ENCODE results near the gene NUBP2.

Gene NUBP2

DNA sequence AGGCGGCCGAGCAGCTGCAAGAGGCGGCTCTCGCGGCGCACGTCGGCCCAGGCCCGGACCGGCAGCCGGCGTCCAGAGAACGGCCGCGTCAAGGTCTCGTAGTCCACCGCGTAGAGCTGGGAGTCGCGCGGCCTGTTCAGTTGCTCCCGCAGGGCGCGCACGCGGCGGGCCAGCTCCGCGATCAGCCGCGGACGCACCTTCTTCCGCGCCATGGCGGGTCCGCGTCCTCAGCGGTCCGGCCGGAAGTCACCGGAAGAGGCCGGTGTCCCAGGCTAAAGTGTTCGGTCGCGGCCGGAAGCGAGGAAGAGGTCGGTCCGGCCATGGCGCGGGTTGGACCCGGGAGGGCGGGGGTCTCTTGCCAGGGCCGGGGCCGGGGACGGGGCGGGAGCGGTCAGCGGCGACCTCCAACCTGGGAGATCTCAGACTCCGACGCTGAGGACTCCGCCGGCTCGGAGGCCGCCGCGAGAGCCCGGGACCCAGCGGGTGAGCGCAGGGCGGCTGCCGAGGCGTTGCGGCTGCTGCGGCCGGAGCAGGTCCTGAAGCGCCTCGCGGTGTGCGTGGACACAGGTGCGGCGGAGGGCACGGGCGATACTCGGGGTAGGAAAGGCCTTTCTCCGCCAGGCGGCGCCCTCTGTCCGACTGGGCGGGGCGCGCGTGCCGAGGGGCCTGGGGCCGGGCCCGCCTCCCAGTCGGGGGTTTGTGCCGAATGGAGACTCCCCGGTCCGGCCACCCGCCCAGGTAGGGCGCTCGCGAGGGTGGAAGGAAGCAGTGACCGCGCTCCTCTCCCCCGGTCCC is 9.7 kb upstream of the NUBP2 start, which contains the start of gene MRPS34:
MRPS34 (minus strand) TSS at position 227 of the 795 bp plus-strand sequence; CDS start at position 212, 15 bp downstream.
- DNase-seq = peak; percentile 93

DNA sequence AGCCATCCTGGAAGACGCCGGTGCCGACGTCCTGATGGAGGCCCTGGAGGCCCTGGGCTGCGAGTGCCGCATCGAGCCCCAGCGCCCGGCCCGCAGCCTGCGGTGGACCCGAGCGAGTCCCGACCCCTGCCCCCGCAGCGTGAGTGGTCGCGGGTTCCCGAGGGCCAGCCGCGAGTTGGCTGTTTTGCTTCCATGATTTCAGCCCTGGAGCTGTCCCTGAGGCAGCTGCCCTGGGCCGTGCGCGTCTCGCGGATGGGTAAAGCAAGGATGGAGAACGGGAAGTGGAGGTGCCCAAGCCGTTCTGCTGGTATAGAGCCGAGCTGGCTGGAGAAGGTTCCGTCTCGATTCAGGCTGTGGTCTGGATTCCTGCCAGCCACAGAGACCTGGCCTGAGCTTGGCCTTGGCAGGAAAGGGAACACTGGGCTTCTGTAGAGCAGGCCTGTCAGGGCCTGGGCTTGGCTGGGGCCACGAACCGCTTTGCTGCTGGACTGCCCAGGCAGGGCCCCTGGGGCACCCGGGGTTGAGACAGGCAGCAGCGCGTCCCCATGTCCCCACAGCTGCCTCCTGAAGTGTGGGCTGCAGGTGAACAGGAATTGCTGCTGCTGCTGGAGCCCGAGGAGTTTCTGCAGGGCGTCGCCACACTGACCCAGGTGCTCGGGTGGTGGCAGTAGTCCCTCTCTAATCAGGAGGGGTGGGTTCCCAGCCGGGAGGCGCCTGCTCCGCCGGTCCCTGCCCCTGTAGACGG is 8.9 kb upstream of the NUBP2 start:
- peak; percentile 61 for DNase-seq

DNA sequence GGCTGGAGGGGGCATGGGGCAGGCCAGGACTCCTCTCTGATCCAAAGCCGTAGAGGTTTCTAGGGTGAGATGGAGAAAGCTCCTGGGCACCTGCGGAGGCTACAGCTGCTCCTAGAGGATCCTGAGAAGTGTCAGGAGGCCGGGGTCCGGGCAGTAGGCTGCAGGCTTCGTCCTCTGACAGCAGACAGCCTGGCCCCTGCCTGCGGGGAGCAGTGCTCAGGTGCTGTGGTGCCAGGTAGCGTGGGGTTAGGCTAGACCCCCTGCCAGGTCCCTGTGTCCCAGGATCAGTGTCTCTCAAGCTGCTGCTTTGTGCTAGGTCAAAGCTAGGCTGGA is 8.3 kb upstream of the NUBP2 start:
- DNase-seq = no peak

DNA sequence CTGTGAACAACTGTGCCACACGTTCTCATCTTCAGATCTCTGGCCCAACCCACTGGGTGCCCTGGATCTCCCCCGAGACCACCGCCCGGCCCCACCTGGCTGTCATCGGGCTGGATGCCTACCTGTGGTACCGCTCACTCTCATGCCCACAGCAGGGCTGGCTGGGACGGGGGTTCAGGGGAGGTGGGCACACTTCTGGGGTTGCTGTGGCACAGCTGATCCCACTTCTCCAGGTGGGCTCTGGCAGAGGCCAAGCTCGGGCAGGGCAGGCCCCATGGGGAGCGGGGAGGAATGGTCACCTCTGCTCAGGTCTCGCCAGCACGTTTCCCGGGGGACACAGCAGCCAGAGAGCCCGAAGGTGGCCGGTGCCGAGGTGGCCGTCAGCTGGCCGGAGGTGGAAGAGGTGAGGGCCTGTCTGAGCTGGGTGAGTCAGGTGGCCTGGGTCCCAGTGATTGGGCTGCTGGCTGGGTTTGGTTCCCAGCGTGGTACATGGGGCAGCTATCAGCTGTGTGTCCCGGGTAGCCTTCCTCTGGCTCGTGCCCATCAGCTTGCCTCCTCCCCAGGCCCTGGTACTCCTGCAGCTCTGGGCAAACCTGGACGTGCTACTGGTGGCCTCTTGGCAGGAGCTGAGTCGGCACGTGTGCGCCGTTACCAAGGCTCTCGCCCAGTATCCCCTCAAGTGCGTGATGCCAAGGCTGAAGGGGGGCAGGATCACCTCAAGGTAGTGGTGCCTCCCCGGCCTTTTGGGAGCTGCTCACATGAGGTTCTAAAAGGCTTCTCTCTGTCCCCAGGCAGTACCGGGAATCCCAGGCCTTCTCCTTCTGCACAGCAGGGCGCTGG is 7.5 kb upstream of the NUBP2 start:
- no peak for DNase-seq

DNA sequence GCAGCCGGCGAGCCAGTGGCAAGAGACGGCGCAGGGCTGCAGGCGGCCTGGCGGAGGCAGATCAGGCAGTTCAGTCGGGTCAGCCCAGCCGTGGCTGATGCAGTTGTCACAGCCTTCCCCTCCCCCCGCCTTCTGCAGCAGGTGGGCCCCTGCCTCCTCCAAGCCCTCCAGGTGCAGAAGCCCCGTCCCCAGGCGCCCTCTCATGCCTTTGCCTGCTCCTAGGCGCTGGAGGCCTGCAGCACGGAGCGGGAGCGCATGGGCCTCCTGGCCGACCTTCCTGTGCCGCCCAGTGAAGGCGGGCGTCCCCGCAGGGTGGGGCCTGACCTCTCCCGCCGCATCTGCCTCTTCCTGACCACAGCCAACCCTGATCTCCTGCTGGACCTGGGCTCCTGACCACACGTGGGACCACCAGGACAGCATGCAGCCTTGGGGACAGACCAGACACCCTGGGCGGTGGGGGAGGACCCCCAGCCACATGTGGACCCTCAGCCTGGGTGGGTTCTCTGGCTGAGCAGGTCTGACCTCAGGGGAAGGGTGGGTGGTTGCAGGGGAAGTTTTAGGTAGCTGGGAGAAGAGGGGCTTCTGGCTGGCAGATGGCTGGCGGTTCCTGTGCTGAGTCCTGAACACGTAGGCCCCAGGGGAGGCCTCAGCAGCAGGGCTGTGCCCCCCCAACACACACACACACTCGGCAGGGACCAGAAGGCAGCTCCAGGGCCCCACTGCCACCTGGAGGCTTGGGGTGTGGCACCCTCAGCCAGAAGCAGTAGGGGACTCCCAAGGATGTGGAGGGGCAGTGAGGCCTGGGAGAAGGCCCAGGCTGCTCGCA is 6.7 kb upstream of the NUBP2 start:
- no peak for DNase-seq

DNA sequence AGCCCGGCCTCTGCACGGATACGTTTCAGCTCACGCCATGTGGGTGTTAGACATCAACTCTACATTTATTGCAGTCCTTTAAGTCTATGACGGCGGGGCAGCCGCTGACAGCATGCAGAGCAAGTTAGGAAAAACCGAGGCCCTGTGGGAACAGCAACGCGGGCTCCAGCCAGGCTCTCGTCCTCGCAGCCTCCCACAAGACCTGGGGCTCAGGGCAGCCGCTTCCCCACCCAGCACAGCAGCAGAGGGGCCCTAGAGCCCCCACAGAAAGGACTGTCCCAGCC is 6.1 kb upstream of the NUBP2 start:
- no peak for DNase-seq

DNA sequence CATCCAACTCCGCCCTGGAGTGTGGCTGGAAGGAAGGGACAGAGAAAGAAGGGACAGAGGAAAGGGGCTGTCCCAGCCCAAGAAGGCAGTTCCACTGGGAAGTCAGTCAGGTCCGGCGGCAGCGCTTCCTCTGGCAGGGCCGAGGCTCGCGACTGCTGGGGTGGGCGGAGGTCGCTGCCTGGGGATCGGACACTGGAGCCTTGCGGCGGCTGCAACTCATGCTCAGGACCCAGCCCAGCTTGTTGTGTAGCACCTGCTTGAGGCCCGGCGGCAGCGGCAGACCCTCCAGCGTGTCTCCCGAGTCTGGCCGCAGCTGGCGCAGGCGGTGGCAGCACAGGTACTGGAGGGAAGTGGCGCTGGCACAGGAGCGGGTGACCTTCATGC is 5.8 kb upstream of the NUBP2 start:
- DNase-seq = no peak

DNA sequence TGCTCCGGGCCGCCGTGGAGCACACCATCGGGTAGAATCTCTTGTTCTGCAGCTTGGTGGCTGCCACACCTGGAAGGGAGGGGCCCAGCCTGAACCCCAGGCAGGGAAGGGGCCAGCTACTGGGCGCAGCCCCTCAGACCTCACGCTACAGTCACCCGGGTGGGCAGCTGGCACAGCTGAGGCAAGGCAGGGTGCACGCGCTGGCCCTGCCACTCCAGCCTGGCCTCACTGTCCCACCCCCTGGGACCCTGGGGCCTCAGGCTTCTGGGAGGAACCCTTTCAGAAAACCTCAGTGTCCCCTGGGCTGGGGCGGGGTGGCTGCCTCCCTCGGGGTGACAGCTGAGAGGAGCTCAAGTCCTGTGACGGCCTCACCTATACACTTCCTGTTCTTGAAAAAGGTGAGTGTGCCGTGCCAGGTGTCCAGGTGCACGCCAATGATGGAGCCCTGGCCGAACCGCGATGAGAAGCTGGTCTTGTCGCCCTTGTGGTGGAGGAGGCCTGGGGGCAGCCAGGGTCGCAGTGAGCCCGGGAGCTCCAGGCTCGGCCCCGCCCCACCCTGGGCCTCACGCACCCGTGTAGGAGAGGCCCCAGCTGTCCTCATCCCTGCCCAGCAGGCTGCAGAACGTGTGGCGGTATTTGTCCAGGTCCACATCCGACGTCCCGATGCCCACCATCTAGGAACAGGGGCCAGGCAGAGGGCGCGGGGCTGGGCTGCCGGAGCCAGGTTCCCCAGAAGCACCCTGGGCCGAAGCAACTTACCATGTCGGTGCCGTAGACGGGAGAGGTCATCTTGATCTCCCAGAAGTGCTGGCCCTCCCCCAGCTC is 5.2 kb upstream of the NUBP2 start:
- peak; percentile 20 for DNase-seq

DNA sequence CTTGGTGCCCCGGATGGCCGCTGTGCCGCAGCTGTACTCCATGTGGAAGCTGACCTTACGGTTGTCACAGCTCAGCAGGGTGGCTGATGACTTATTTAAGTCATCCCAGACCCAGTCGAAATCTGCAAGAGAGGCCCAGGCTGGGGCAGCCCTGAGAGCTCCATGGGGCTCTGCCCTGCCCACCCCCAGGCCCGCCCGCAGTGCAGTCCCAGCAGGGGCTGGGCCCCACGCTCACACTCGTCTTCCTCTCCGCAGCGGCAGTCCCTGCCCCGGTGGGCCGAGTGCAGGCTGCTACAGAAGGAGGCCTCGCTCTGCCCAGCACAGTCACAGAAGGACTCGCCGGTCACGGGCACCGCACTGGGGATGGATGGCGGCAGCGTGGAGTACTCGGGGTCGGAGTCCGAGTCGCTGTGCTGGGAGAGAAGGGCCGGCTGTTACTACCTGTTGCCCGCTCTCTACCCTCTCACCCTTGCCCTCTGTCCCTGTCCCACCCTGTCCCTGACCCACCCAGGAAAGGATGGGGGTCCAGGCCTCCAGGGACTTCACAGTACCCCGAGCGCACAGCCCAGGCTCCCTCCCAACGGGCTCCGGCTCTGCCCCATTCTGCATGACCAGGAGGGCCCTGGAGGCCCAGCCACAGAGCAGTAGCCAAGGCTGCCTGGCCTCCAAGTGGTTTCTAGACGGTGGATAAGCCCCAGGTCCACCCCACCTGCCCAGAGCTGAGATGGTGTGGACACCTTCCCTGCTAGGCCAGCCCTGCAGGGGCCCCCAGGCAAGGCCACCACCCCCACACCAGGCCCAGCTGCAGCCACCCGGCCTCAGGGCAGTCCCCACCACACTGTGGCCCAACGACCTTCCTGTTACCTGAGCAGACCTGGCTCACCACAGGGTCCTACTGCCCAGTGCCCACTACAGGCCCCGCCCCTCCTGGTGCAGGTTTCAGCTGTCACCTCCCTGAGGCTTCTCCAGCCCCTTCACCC is 4.3 kb upstream of the NUBP2 start:
- DNase-seq = no peak

DNA sequence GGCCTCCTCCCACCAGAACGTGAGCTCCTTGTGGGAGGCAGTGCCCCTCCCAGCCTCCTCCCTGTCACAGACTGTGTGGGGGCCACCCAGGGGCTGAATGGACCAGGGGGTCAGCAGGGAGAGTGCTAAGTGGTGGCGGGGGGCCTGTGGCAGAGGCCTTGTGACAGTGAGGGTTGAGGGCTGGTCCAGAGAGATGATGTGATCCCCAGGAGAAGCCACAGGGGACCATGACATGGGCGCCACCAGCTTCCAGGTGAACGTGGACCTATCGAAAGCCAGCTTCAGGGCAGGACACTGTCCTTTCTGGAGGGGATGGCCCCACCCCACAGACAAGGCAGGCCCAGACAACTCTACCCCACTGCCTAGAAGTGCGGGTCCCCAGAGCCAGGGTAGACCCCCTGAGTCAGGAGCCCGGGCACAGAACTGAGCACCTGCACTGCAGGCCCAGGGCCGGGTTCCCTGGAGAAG is 3.5 kb upstream of the NUBP2 start:
- no peak for DNase-seq

DNA sequence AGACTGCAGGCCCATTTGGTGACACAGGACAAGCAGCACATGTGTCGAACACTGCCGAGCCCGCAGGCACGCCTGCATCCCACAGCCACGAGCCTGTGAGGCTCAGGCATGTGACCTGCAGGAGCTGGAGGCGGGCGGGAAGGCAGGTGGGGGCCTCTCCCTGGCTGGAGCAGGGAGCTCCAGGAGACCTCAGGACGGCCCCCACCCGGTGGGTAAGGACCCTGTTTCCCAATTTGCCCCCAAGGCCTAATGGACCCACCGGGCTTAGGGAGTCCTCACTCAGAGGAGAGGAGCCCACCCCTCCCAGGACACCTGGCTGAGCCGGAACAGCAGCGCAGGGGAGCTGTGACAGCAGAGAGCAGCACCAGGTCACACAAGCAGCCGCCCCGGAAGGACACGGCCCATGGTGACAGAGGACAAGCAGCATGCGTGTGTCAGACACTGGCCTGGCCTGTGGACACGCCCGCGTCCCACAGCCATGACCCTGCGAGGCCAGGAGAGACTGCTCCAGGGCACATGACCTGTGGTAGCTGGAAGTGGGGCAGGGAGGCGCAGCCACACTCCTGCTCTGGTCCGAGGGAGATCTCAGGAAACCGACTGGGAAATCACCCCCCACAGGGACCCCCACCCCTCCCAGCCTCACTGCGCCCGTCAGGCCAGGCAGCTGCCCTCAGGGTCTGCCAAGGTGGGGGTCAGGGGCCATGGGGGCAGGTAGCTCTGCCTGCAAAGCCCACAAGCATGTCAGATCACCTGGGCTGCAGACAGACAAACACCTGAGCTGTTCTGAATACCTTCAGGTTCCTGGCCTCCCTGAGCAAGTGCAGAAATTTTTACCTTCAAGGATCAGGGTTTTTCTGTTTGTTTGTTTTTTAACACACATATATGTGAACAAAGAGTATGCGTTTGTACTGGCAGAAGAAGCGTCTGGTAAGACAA is 2.8 kb upstream of the NUBP2 start:
- no peak for DNase-seq

DNA sequence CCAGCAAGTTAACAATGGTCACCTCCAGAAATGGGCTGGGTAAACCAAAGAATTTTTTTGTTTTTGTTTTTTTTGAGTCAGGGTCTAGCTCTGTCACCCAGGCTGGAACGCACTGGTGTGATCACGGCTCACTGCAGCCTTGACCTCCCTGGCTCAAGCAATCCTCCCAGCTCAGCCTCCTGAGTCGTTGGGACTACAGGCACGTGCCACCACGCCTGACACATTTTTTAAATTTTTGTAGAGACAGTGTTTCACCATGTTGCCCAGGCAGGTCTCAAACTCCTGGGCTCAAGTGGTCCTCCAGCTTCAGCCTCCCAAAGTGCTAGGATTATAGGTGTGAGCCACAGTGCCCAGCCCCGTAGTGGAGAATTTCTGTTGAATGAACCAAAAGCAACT is 2.1 kb upstream of the NUBP2 start:
- no peak for DNase-seq

DNA sequence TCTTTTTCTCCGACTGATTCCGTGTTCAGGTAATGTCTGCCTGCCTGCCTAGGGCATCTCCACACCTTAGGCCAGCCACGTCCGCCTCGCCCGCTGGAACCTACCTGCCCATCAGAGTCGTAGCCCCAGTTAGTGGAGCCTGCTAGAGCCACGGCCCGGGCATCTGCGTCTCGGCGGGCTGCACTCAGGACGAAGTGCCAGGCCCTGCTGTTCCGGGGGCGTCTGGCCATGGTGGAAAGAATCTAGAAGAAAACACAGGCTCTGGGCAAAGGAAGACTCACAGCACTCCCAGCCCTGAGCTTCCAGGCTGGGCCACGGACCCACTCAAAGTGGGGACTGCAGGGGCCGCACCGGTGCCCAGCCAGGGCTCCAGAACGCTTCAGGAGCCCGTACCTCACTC is 1.5 kb upstream of the NUBP2 start:
- DNase-seq = no peak

DNA sequence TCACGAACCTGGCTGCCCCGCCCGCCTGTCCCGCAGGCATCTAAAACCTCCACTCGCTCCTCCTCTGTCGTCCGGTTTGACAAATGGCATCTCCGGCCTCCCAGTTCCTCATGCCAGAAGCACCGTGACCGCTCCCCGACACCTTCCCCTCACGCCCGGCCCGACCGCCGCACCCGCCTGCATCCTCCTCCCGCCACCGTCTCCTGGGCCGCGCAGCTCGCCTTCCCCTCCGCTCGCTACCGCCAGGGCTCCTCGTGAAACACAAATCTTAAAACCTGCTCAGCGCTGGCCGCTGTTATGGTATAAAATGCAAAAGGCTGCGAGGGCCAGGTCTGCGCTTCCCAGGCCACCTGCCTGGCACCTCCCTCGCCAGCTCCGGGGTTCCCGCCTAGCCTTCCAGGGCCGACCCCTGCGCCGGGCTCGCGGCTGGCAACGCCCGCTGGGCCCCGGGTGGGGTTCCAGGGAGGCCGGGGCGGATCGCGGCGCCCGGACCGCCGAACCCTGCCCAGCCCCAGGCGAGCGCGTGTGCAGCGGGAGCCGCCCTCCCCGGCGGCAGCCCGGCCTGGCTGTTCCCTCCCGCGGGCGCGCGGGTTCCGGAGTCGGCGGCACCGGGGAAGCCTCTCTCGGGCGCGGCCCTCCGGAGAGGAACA is 877 bp upstream of the NUBP2 start:
- DNase-seq = peak; percentile 67

DNA sequence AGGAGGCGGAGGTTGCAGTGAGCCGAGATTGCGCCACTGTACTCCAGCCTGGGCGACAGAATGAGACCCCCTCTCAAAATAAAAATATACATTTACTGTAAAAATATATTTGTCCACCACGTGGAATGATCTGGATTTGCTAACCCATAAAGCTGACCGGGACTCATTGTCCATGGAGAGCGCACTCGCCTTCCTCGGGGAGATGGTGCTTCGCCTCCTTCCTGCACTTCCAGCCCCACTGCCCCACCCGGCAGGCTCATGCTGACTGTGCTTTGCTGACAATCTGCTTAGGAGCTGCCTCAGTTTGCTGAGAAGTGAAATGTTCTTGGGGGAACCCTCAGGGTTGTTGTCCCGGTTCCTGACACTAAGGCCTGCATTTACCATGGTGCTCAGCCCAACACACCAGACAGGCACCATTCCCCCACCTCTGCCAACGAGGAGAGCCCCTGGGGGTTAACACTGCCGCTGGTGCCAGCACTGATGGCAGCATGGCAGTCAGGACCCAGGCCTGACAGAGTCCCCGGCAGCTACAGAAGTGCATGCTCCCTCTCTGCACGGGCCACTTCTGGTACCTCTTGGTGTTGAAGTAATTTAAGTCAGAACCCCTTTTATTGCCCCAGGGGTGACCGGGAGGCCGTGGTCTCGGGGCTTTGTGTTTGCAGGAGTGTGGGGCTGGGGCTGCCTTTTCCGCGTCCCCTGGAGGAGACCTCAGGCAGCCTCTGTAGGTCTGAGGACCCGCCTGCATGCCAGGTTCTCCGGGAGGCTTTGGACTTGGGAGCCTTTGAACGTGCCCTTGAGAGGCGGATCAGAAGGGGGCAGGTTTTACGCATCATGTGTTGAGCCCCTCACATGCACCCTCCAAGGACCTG is 2.5 kb downstream of the NUBP2 start:
- DNase-seq = no peak

DNA sequence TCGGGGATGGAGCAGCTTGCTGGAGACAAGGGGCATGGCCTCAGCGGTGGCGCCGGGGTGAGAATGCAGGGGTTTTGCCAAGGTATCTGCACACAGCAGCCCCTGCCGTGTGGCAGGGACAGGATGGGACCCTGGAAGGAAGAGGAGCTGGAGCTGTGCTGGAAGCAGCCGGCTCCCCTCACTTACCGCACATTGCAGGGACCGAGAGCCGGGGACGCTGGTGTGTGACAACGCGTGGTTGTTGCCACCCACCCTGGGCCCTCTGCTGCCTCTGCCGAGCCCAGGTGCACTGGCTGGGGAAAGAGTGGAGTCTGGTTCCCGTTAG is 3.0 kb downstream of the NUBP2 start:
- no peak for DNase-seq

DNA sequence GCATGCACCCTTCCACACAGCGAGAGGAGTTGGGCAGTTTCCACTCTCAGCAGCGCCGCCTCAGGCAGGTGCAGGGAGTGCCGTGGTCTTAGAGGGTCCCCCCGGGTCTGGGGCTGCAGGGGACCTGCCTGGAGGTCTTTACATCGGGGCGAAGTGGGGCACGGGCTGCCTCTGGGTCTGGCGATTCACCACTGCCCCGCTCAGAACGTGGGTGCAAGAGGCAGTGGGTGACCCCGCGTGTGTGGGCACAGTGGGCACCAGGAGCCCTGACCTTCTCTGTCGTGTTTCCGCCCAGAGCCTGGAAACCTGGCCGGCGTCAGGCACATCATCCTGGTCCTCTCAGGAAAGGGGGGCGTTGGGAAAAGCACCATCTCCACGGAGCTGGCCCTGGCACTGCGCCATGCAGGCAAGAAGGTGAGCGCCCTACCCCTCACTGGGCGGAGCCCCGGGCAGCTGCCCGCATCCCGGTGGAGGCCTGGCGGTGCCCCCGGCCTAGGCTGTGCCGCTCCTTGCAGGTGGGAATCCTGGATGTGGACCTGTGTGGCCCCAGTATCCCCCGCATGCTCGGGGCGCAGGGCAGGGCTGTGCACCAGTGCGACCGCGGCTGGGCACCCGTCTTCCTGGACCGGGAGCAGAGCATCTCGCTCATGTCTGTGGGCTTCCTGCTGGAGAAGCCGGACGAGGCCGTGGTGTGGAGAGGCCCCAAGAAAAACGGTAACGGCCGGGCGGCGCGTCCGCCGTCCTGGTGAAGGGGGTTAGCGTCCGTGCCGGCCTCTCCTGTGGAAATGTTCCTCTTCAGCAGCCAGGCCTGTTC is 3.7 kb downstream of the NUBP2 start:
- no peak for DNase-seq

DNA sequence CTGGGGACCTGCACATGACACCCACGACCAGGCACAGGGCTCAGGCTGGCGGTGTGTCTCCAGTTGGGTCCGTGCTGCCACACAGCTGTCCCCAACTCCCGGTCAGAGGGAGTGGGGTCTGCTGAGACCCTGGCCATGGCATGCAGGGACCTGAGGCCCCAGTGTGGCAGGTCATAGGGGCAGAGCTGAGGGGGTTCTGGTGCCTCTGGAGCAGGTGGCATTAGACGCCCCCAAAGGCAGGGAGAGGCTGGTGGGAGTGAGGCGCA is 4.2 kb downstream of the NUBP2 start:
- no peak for DNase-seq
